ENCODE data around the gene FOXL3.
"Not testable (repeated sequence)": the region's sequence is repeated elsewhere in the genome, so short reads cannot be mapped to it uniquely, and the experiment has no call there.

Gene FOXL3

GRCh38 chr7:262631-263311 is 27.2 kb upstream of the FOXL3 start:
- not testable (repeated sequence) for H3K23ac ChIP-seq (ENCODE audit: low read length); H3K9ac ChIP-seq (ENCODE audit: low read length); H4K5ac ChIP-seq (ENCODE audit: low read length); H2BK5ac ChIP-seq (ENCODE audit: low read length); H2BK15ac ChIP-seq (replicated peaks; ENCODE audit: low read depth); H3K4me1 ChIP-seq (ENCODE audit: control insufficient read depth, low read depth, low read length); H4K8ac ChIP-seq (ENCODE audit: low read depth, low read length); H3K4ac ChIP-seq (ENCODE audit: low read depth, low read length); H3K27me3 ChIP-seq (ENCODE audit: insufficient read depth, low read length, poor library complexity); H2BK120ac ChIP-seq (ENCODE audit: low read depth, low read length); H3K79me1 ChIP-seq (ENCODE audit: low read length); H3K36me3 ChIP-seq (ENCODE audit: control insufficient read depth, insufficient read depth, low read length); H3K56ac ChIP-seq (ENCODE audit: low read length); H3K79me2 ChIP-seq (ENCODE audit: control insufficient read depth, insufficient read depth, low read length); DNase-seq; H3K27ac ChIP-seq (ENCODE audit: low read depth, low read length); H2AK5ac ChIP-seq (ENCODE audit: low read length); H3K4me2 ChIP-seq (ENCODE audit: low read length); H3K18ac ChIP-seq (ENCODE audit: low read length)
- H3K4me3 ChIP-seq (ENCODE audit: low read length), result peak overlapping the region; percentile 33
- whole genome bisulfite sequencing (ENCODE audit: extremely low coverage, insufficient coverage, low lambda C conversion rate), result no CpG with 5 or more reads among the region's 31 CpGs

GRCh38 chr7:263483-264351 is 26.3 kb upstream of the FOXL3 start:
- WGBS (ENCODE audit: extremely low coverage, insufficient coverage, low lambda C conversion rate), result no CpG with 5 or more reads among the region's 37 CpGs
- H3K36me3 ChIP-seq (ENCODE audit: control insufficient read depth, insufficient read depth, low read length); H3K23ac ChIP-seq (ENCODE audit: low read length); H4K8ac ChIP-seq (ENCODE audit: low read depth, low read length); H3K27ac ChIP-seq (ENCODE audit: low read depth, low read length); H3K4me2 ChIP-seq (ENCODE audit: low read length); DNase-seq; H3K9ac ChIP-seq (ENCODE audit: low read length); H4K5ac ChIP-seq (ENCODE audit: low read length); H3K79me2 ChIP-seq (ENCODE audit: control insufficient read depth, insufficient read depth, low read length); H2BK15ac ChIP-seq (replicated peaks; ENCODE audit: low read depth); H2AK5ac ChIP-seq (ENCODE audit: low read length); H3K4ac ChIP-seq (ENCODE audit: low read depth, low read length); H3K79me1 ChIP-seq (ENCODE audit: low read length); H3K4me3 ChIP-seq (ENCODE audit: low read length); H3K27me3 ChIP-seq (ENCODE audit: insufficient read depth, low read length, poor library complexity); H3K4me1 ChIP-seq (ENCODE audit: control insufficient read depth, low read depth, low read length); H3K56ac ChIP-seq (ENCODE audit: low read length); H2BK5ac ChIP-seq (ENCODE audit: low read length); H3K18ac ChIP-seq (ENCODE audit: low read length); H2BK120ac ChIP-seq (ENCODE audit: low read depth, low read length): not testable (repeated sequence)

DNA sequence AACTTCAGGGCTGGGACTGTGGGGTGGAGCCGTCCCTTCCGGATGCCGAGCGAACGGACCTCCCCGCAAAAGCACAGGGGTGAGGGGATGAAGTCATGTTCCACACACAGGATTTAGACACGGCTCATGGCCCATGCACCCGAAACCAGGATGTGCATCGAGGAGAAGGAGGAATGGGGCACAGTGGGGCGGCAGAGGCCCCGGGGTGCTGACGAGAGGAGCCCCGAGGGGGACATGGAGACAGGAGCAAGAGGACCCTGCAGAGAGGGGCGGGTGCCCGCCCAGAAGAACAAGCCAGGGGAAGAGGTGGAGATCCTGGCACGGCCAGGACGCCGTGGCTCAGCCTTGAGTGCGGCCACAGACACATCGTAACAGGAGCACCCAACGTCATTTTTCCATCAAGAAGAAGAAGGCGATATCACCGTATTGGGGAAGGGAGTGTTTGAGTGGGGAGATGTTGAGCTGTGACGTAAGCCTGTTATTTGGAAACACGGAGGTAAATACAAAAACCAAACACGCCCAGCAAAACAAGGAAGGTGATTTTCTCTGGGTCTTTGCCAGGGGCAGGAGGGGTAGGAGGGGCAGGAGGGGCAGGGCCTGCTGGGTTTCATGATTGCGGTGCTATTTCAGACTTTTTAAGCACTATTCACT is 25.3 kb upstream of the FOXL3 start:
- Histone ChIP-seq H2BK15ac (replicated peaks; ENCODE audit: low read depth) (no peak overlapping the region), H3K4ac (ENCODE audit: low read depth, low read length) (no peak overlapping the region), H3K23ac (ENCODE audit: low read length) (no peak overlapping the region), H2BK5ac (ENCODE audit: low read length) (no peak overlapping the region), H3K56ac (ENCODE audit: low read length) (no peak overlapping the region), H3K18ac (ENCODE audit: low read length) (no peak overlapping the region), H3K36me3 (ENCODE audit: control insufficient read depth, insufficient read depth, low read length) (no peaks in the 10 kb centered on the region), H3K4me2 (ENCODE audit: low read length) (no peak overlapping the region), H3K79me2 (ENCODE audit: control insufficient read depth, insufficient read depth, low read length) (no peaks in the 10 kb centered on the region), H3K9ac (ENCODE audit: low read length) (no peak overlapping the region), H3K4me1 (ENCODE audit: control insufficient read depth, low read depth, low read length) (no peaks in the 10 kb centered on the region), H4K8ac (ENCODE audit: low read depth, low read length) (no peak overlapping the region), H4K5ac (ENCODE audit: low read length) (no peak overlapping the region), H3K79me1 (ENCODE audit: low read length) (no peaks in the 10 kb centered on the region), H3K4me3 (ENCODE audit: low read length) (no peak overlapping the region), H3K27me3 (ENCODE audit: insufficient read depth, low read length, poor library complexity) (no peaks in the 10 kb centered on the region), H2BK120ac (ENCODE audit: low read depth, low read length) (no peak overlapping the region), H2AK5ac (ENCODE audit: low read length) (no peak overlapping the region), H3K27ac (ENCODE audit: low read depth, low read length) (no peak overlapping the region)
- no CpG with 5 or more reads among the region's 27 CpGs for WGBS (ENCODE audit: extremely low coverage, insufficient coverage, low lambda C conversion rate)
- no peak for DNase-seq

DNA sequence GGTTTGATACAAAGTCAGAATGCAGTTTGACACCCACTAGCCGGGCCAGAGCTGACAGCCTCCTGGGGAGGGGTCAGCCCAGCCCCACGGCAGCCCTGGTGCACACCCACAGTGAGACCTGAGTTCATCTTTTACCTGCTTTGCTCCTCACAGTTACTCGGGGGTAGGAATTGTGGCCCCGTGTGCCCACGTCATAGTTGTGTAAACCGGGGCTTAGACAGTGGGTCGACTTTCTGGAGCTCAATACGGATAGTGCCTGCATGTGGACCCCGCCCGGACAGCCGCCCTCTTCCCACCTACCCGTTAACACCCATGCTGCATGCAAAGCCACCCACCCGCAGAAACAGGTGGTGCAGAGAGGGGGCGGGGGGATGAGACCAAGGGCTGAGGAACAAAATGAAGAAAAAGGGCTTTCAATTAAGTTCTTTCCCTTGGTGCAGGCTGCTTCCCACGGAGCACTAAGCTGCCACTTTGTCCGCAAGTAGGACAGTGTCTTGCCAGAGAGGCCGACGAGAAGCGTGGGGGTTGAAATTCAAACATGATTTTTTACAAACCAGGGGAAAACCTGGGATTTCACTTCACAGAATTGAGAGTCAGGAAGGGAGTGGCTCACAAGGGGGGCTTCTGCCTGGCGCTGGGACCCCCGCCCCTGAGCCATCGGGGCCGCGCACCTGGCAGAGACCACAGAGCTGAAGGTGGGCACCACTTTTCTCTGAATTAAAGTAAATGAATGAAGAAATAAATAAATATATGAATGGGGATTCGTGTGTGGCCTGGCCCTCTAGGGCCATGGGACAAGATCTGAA is 24.6 kb upstream of the FOXL3 start:
- no peak overlapping the region for H3K4me3 ChIP-seq (ENCODE audit: low read length)
- H3K4me1 ChIP-seq (ENCODE audit: control insufficient read depth, low read depth, low read length), result no peaks in the 10 kb centered on the region

GRCh38 chr7:265998-266850 is 23.7 kb upstream of the FOXL3 start:
- no peak overlapping the region for H3K9ac ChIP-seq (ENCODE audit: low read length)
- H4K5ac ChIP-seq (ENCODE audit: low read length), result no peak overlapping the region
- H3K56ac ChIP-seq (ENCODE audit: low read length), result no peak overlapping the region
- no peak overlapping the region for H2BK5ac ChIP-seq (ENCODE audit: low read length)
- no peak overlapping the region for H3K4me3 ChIP-seq (ENCODE audit: low read length)
- no peak overlapping the region for H4K8ac ChIP-seq (ENCODE audit: low read depth, low read length)
- no peaks in the 10 kb centered on the region for H3K79me2 ChIP-seq (ENCODE audit: control insufficient read depth, insufficient read depth, low read length)
- H3K27ac ChIP-seq (ENCODE audit: low read depth, low read length), result no peak overlapping the region
- H3K4me1 ChIP-seq (ENCODE audit: control insufficient read depth, low read depth, low read length), result no peaks in the 10 kb centered on the region
- no peaks in the 10 kb centered on the region for H3K36me3 ChIP-seq (ENCODE audit: control insufficient read depth, insufficient read depth, low read length)
- no CpG with 5 or more reads among the region's 22 CpGs for WGBS (ENCODE audit: extremely low coverage, insufficient coverage, low lambda C conversion rate)
- DNase-seq, result no peak
- H2AK5ac ChIP-seq (ENCODE audit: low read length), result no peak overlapping the region
- no peak overlapping the region for H3K18ac ChIP-seq (ENCODE audit: low read length)
- no peak overlapping the region for H2BK15ac ChIP-seq (replicated peaks; ENCODE audit: low read depth)
- no peak overlapping the region for H3K23ac ChIP-seq (ENCODE audit: low read length)
- no peaks in the 10 kb centered on the region for H3K27me3 ChIP-seq (ENCODE audit: insufficient read depth, low read length, poor library complexity)
- no peak overlapping the region for H3K4ac ChIP-seq (ENCODE audit: low read depth, low read length)
- no peaks in the 10 kb centered on the region for H3K79me1 ChIP-seq (ENCODE audit: low read length)
- H2BK120ac ChIP-seq (ENCODE audit: low read depth, low read length), result no peak overlapping the region
- no peak overlapping the region for H3K4me2 ChIP-seq (ENCODE audit: low read length)

More for the DNA sequence above, 24.6 kb upstream of the FOXL3 start:
- Histone ChIP-seq H3K27me3 (ENCODE audit: insufficient read depth, low read length, poor library complexity) (no peaks in the 10 kb centered on the region), H3K36me3 (ENCODE audit: control insufficient read depth, insufficient read depth, low read length) (no peaks in the 10 kb centered on the region), H3K79me1 (ENCODE audit: low read length) (no peaks in the 10 kb centered on the region), H3K4me2 (ENCODE audit: low read length) (no peak overlapping the region), H2BK5ac (ENCODE audit: low read length) (no peak overlapping the region), H2BK15ac (replicated peaks; ENCODE audit: low read depth) (no peak overlapping the region), H4K5ac (ENCODE audit: low read length) (no peak overlapping the region), H3K27ac (ENCODE audit: low read depth, low read length) (no peak overlapping the region), H2BK120ac (ENCODE audit: low read depth, low read length) (no peak overlapping the region), H2AK5ac (ENCODE audit: low read length) (no peak overlapping the region), H3K79me2 (ENCODE audit: control insufficient read depth, insufficient read depth, low read length) (no peaks in the 10 kb centered on the region), H3K23ac (ENCODE audit: low read length) (no peak overlapping the region), H4K8ac (ENCODE audit: low read depth, low read length) (no peak overlapping the region), H3K4ac (ENCODE audit: low read depth, low read length) (no peak overlapping the region), H3K18ac (ENCODE audit: low read length) (no peak overlapping the region), H3K56ac (ENCODE audit: low read length) (no peak overlapping the region), H3K9ac (ENCODE audit: low read length) (no peak overlapping the region)
- no CpG with 5 or more reads among the region's 25 CpGs for WGBS (ENCODE audit: extremely low coverage, insufficient coverage, low lambda C conversion rate)
- DNase-seq, result no peak

Data from mesendoderm (in vitro differentiated cells).